Ovary (tissue), 9 donors: ENCODE measurements around the gene RHPN2. TPM values are rescaled to one million over a fixed set of nuclear protein-coding genes. Genes with fewer than 3 reads are reported as not detected.

ENCODE experiments used
- DNase-seq, 5 donors: peaks; one replicate each; pipeline ENCODE4 v3.0.0-alpha.2; 2019 to 2020
- H3K27ac ChIP-seq, 2 donors: fragments of 200-600 bp; one replicate each; pipeline versions ENCODE4 v1.5.1 to v1.8.0; 2019 to 2022
- H3K27me3 ChIP-seq: fragments of 200-600 bp; one replicate; pipeline ENCODE4 v1.8.0; 2022
- H3K36me3 ChIP-seq: fragments of 200-600 bp; sonication (generic); one replicate; pipeline ENCODE4 v1.5.1; 2019
- H3K4me1 ChIP-seq: one replicate; pipeline ENCODE4 v1.8.1; 2013; ENCODE audit warnings: mild to moderate bottlenecking, moderate library complexity; ENCODE audit not compliant: insufficient read depth
- H3K4me3 ChIP-seq: fragments of 200-600 bp; sonication (generic); one replicate; pipeline ENCODE4 v1.5.1; 2017
- H3K9me3 ChIP-seq, 2 donors: fragments of 200-600 bp in 1 of 2; sonication (generic) in 1 of 2; one replicate each; pipeline versions ENCODE4 v1.5.1 to v1.8.1; 2013 to 2019; ENCODE audit warnings: mild to moderate bottlenecking in 1 of 2, moderate library complexity in 1 of 2
- CTCF ChIP-seq, 3 donors: fragments of 450-650 bp in 2 of 3; fragments of 200-600 bp in 1 of 3; IDR thresholded peaks; one replicate each; pipeline versions ENCODE4 v1.5.1 to v1.8.0; 2016 to 2022; ENCODE audit warnings: antibody characterized with exemption in 3 of 3, mild to moderate bottlenecking in 1 of 3
- EP300 ChIP-seq: sonication (generic); formaldehyde crosslinking; IDR thresholded peaks from one replicate; pipeline ENCODE4 v1.6.1; 2017; ENCODE audit warnings: antibody characterized with exemption
- POLR2A ChIP-seq: fragments of 450-650 bp; IDR thresholded peaks from one replicate; pipeline ENCODE4 v1.6.1; 2017; ENCODE audit warnings: antibody characterized with exemption, mild to moderate bottlenecking, moderate library complexity
- WGBS, 3 donors: extraction: QIAGEN DNeasy Blood & Tissue Kit in 1 of 3; methylation state at CpG; one replicate each; pipeline versions ENCODE4 v1.1.5 to v1.1.7; 2013 to 2017; 5-methylcytosine and 5-hydroxymethylcytosine counted together
- intact Hi-C, 4 donors: fragments of 100-400 bp; cut with DNase I; formaldehyde crosslinking; loops; one replicate each; pipeline versions ENCODE4 v1.11.0 to v1.15.1; 2022 to 2023
- polyA plus RNA-seq, 2 donors: library from polyadenylated mRNA; stranded (reverse); fragments of 200-250 nt in 1 of 2; fragments of 350-450 nt in 1 of 2; fragmentation: Illumina TruSeq in 1 of 2; extraction: RNeasy Lipid Tissue Mini Kit (QIAGEN cat#74804) in 1 of 2; gene quantifications; one replicate each; pipeline ENCODE4 v1.2.3, GENCODE V29; 2013 to 2014
- total RNA-seq, 7 donors: library from RNA; depleted of rRNA in 2 of 7; stranded (reverse); fragments of >200 nt in 2 of 7; fragmentation: NEBNext Ultra II Directional in 3 of 7; extraction: Animal tissue kit (Norgen Biotek cat#: 25700) in 3 of 7; gene quantifications; one replicate each; pipeline versions ENCODE4 v1.1.0 to v1.2.4, GENCODE V29; 2016 to 2023
- donor health status: DM: no; HTN: no; CAD: no; lungs with moderate emphysema.
- donor health status: DM: no; HTN: no; CAD: no.
- donor health status: Bipolar disorder and iron deficiency.
- donor health status: DM: yes; HTN: yes; CAD: no.
- donor health status: DM: no; HTN: no; CAD: no.
- donor health status: DM: yes; HTN: yes; CAD: no.

Gene RHPN2
- total and polyA plus RNA-seq, 9 donors = 1.3 to 47.9 (median 3.8) TPM

DNA sequence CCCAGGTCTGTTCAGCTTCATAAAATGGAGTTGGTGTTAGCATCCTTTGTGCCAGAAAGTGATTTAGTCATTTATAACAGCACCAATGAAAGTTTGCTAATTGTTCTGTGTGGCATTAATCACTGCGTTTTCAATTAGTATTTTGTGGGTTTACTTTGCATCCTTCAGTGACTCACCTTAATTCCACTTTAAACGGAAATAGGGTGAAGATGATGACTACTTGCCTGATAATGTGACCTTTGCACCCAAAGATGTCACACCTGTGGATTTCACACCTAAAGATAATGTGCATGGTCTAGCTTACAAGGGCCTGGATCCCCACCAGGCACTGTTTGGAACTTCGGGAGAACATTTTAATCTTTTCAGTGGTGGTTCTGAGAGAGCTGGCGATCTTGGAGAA, 31.3 kb upstream of the RHPN2 start:
- no peaks in the 10 kb centered on the region for H3K36me3 ChIP-seq
- no peak for DNase-seq

GRCh38 chr19:33094436-33095067, 29.9 kb upstream of the RHPN2 start:
- DNase-seq = no peak
- 87 to 90% (median 87%) methylated on average over 6 of the region's 6 CpGs for WGBS, 3 donors

More for the DNA sequence above, 31.3 kb upstream of the RHPN2 start:
- Histone ChIP-seq H3K4me1 (no peaks in the 10 kb centered on the region), H3K27ac (no peak overlapping the region), H3K27me3 (no peaks in the 10 kb centered on the region), H3K9me3 (no peaks in the 10 kb centered on the region), H3K4me3 (no peak overlapping the region)
- WGBS, 3 donors = 83 to 89% (median 86%) methylated on average over 4 of the region's 4 CpGs
- TF ChIP-seq CTCF (IDR thresholded peaks at IDR 0.05) (no peak), POLR2A (no peak), EP300 (no peak)
- intact Hi-C loops = no loop called here

DNA sequence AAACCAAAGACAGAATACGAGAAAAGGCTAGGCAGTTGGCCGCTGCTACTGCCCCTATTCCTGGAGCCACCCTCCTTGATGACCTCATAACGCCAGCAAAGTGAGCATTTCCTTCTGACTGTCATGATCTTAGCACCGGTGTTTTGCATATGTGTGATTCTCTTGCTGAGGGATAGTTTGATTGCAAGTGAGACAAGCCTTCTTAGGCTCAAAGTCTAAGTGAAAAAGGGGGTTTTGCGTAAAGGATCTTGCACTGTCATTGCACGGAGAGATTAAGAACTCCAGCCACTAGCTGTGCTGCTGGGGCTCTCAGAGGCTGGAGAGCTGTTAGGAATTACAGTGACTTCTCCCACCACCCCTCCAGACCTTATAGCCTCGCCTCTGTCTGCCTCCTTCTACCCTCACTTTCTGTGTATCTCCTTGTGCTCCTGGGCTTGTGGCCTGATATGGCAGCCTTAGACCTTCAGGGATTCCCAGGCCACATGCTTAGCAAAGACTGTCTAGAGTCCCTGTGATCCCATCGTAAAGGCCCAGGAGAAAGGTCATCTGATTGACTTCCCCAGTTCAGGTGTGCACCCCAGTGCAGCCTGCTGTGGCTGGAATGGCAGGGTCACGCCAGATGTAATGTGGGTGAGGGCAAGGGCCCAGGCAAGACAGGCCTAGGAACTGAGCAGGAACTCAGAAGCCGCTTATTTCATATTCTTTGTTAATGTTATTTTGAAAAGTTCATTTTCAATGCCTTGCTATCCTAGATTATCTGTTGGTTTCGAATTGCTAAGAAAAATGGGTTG, 28.9 kb upstream of the RHPN2 start:
- no peaks in the 10 kb centered on the region for H3K36me3 ChIP-seq

More at GRCh38 chr19:33094436-33095067, 29.9 kb upstream of the RHPN2 start:
- H3K27ac ChIP-seq = no peak overlapping the region
- H3K4me1 ChIP-seq = no peaks in the 10 kb centered on the region
- TF ChIP-seq POLR2A = no peak
- TF ChIP-seq EP300 = no peak
- TF ChIP-seq CTCF (IDR thresholded peaks at IDR 0.05) = no peak
- H3K36me3 ChIP-seq = no peaks in the 10 kb centered on the region
- H3K4me3 ChIP-seq = no peak overlapping the region
- intact Hi-C loops = no loop called here
- no peaks in the 10 kb centered on the region for H3K27me3 ChIP-seq
- no peaks in the 10 kb centered on the region for H3K9me3 ChIP-seq

GRCh38 chr19:33090179-33090578, 25.5 kb upstream of the RHPN2 start:
- intact Hi-C loops = no loop called here
- Histone ChIP-seq H3K4me3 (no peak overlapping the region), H3K27me3 (no peaks in the 10 kb centered on the region), H3K36me3 (no peaks in the 10 kb centered on the region), H3K9me3 (no peaks in the 10 kb centered on the region), H3K27ac (no peak overlapping the region), H3K4me1 (no peaks in the 10 kb centered on the region)
- DNase-seq = no peak
- no peak for TF ChIP-seq POLR2A
- no peak for TF ChIP-seq EP300
- no peak for TF ChIP-seq CTCF (IDR thresholded peaks at IDR 0.05)
- 85 to 90% (median 89%) methylated on average over 3 of the region's 3 CpGs for WGBS, 3 donors

More for the DNA sequence above, 28.9 kb upstream of the RHPN2 start:
- Histone ChIP-seq H3K4me1 (no peaks in the 10 kb centered on the region), H3K9me3 (no peaks in the 10 kb centered on the region), H3K27ac (no peak overlapping the region), H3K27me3 (no peaks in the 10 kb centered on the region), H3K4me3 (no peak overlapping the region)
- intact Hi-C loops = no loop called here
- 93 to 96% (median 94%) methylated on average over 11 of the region's 11 CpGs for WGBS, 3 donors
- no peak for TF ChIP-seq POLR2A
- no peak for TF ChIP-seq CTCF (IDR thresholded peaks at IDR 0.05)
- no peak for TF ChIP-seq EP300
- DNase-seq = no peak
